ENCODE results near the gene IREB2.
"Not testable (repeated sequence)": the region's sequence is repeated elsewhere in the genome, so short reads cannot be mapped to it uniquely, and the experiment has no call there.

Gene IREB2

DNA sequence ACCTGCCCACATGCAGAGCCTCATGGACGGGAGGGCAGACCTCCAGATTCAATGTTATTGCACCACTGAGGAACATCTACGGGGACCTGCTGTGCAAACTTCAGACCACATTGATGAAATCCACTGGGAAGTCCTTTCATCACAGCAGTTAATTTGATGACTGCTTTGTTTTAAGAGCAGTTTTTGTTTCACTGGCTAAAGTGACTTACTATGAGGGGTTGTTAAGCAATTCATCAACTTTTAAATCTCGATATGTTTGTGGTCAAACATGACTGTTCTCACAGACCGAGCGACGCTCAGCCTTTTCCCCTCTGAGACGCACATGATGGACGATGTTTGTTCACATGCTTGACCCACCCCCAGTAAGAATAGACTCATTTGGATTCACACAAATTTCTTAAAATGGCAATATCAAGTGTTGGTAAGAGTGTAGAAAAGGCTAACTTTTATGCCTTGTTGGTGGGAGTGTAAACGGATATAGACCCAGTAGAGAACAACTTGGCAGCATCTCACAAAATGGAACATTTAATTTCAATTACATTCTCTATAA lies 35.9 kb upstream of the IREB2 start:
- no peaks in the 10 kb centered on the region for H3K9me3 ChIP-seq (ENCODE audit: severe bottlenecking)
- no peak overlapping the region for H3K27ac ChIP-seq

DNA sequence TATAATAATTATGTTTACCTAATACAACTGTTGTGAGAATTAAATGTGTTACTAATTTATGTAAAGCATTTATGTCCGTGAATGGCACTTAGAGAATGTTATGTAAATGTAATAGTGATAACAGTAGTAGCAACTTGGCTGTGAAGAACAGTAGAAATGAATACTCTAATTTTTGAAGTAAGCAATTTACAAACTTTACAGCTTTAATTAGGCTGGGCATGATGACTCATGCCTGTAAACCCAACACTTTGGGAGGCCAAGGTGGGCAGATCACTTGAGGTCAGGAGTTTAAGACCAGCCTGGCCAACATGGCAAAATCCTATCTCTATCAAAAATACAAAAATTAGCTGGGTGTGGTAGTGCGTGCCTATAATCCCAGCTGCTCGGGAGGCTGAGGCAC lies 33.9 kb upstream of the IREB2 start:
- TF ChIP-seq, protein P1, sequence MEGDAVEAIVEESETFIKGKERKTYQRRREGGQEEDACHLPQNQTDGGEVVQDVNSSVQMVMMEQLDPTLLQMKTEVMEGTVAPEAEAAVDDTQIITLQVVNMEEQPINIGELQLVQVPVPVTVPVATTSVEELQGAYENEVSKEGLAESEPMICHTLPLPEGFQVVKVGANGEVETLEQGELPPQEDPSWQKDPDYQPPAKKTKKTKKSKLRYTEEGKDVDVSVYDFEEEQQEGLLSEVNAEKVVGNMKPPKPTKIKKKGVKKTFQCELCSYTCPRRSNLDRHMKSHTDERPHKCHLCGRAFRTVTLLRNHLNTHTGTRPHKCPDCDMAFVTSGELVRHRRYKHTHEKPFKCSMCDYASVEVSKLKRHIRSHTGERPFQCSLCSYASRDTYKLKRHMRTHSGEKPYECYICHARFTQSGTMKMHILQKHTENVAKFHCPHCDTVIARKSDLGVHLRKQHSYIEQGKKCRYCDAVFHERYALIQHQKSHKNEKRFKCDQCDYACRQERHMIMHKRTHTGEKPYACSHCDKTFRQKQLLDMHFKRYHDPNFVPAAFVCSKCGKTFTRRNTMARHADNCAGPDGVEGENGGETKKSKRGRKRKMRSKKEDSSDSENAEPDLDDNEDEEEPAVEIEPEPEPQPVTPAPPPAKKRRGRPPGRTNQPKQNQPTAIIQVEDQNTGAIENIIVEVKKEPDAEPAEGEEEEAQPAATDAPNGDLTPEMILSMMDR (IDR thresholded peaks at IDR 0.05; ENCODE audit: low read depth, low read length): no peak
- no peak overlapping the region for H3K27ac ChIP-seq
- H3K4me3 ChIP-seq (ENCODE audit: low read depth, low read length): no peak overlapping the region
- no peaks in the 10 kb centered on the region for H3K9me3 ChIP-seq (ENCODE audit: severe bottlenecking)
- no peaks in the 10 kb centered on the region for H3K36me3 ChIP-seq
- H3K27me3 ChIP-seq (ENCODE audit: insufficient read depth, low read depth, severe bottlenecking): no peaks in the 10 kb centered on the region
- DNase-seq: no peak

More for the DNA sequence above, 35.9 kb upstream of the IREB2 start:
- Histone ChIP-seq H3K4me3 (ENCODE audit: low read depth, low read length) (no peak overlapping the region), H3K36me3 (no peaks in the 10 kb centered on the region), H3K27me3 (ENCODE audit: insufficient read depth, low read depth, severe bottlenecking) (no peaks in the 10 kb centered on the region)
- DNase-seq: no peak
- TF ChIP-seq, protein P1 (IDR thresholded peaks at IDR 0.05; ENCODE audit: low read depth, low read length): no peak

DNA sequence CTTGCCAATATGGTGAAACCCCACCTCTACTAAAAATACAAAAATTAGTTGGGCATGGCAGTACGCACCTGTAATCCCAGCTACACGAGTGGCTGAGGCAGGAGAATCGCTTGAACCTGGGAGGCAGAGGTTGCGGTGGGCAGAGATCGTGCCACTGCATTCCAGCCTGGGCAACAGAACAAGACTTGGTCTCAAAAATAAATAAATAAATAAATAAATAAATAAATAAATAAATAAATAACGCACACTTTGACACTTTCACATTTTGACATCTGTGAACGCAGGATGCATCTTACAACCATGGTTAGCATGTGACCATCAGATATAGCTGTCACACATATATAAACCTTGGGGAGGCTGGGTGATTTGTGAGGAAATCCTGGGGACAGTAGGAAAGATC lies 33.2 kb upstream of the IREB2 start:
- not testable (repeated sequence) for H3K4me3 ChIP-seq (ENCODE audit: low read depth, low read length); DNase-seq; H3K9me3 ChIP-seq (ENCODE audit: severe bottlenecking); H3K27me3 ChIP-seq (ENCODE audit: insufficient read depth, low read depth, severe bottlenecking); H3K36me3 ChIP-seq; H3K27ac ChIP-seq

DNA sequence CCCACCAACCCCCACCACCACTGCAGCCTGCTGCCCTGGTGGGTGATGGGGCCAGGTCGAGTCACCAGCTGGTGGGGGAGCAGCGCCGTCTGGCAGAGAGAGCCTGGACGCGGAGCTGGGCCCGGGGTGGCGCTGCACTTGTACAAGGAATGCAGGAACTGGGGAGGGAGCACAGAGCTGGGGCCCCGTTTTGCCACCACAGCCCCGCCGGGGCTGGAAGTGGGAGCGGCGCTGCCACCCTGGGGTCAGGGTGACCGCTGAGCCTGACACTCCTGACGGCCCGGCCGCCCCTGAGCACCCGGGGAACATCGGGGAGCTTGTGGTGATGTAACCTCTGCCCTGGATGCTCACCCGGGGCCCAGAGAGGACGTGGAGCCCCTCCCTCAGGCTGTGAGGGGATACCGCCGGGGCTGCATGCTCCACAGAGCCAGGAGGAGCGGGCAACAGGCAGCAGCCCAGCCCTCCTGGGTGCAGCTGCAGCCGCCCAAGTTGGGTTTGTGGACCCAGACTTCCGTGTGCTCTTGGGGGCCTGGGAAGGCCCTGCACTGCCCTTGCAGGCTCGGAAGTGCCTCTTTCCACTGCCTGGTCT lies 32.6 kb upstream of the IREB2 start:
- Histone ChIP-seq H3K27ac (no peak overlapping the region), H3K9me3 (ENCODE audit: severe bottlenecking) (no peaks in the 10 kb centered on the region), H3K4me3 (ENCODE audit: low read depth, low read length) (no peak overlapping the region), H3K27me3 (ENCODE audit: insufficient read depth, low read depth, severe bottlenecking) (no peaks in the 10 kb centered on the region), H3K36me3 (no peaks in the 10 kb centered on the region)
- TF ChIP-seq, protein P1 (IDR thresholded peaks at IDR 0.05; ENCODE audit: low read depth, low read length): no peak
- no peak for DNase-seq

DNA sequence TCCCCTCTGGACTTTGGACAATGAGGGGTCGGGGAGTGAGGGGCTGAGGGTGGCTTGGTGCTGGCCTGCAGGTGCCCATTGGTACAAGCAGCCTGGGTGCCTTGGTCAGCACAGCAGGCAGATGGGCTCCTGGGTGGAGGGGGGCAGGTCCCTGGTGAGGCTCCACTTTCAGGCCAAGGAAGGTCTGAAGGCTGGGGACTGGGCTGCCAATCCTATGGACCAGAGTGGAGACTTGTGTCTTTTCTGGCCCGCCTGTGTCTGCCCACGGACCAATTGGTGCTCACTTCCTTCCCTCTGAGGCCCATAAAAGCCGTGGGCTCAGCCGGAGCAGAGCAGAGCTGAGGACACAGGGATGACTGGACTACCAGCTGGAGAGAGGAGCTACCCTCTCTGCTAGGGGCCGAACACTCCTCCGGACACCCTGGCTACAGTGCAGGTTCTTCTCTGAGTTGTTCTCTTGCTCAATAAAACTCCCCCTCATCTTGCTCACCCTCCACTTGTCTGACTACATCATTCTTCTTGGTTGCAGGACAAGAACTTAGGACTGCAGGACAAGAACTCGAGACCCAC lies 31.9 kb upstream of the IREB2 start:
- DNase-seq: no peak
- H3K27ac ChIP-seq: no peak overlapping the region
- H3K4me3 ChIP-seq (ENCODE audit: low read depth, low read length): no peak overlapping the region
- TF ChIP-seq, protein P1 (IDR thresholded peaks at IDR 0.05; ENCODE audit: low read depth, low read length): no peak
- H3K36me3 ChIP-seq: no peaks in the 10 kb centered on the region
- H3K9me3 ChIP-seq (ENCODE audit: severe bottlenecking): no peaks in the 10 kb centered on the region
- H3K27me3 ChIP-seq (ENCODE audit: insufficient read depth, low read depth, severe bottlenecking): no peaks in the 10 kb centered on the region

DNA sequence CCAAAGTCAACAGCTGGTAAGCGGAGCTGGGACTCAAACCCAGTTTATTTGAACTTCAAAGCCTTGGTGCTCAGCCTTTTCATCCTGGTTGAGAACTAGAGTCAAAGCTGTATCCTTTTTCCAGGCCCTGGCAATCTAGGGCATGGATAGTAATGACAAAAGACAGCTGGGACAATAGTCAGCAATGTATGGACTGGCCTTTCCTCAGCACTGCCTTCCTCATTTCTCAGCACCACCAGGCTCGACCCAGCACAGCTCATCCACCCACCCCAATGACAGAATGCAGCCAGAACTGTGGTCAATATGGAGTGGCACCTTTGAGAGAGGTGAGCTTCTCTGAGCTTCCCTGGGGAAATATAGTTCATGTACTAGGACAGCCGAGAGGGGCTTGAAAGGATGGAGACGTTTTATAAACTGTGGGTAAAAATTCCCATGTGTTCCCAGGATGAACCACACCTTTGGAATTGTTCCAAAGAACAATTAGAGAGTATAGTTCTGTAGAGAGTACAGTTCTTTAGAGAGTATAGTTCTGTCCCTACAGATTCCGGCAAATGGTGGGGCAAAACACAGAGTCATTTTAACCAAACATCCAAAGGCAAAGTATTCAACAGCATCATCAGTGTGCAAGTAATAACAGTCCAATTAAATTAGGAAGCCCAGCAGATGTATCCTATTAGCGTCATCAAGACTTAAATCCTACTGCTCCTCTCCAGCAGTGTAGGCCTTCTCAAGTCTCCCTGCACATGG lies 30.2 kb upstream of the IREB2 start:
- no peak overlapping the region for H3K27ac ChIP-seq
- no peaks in the 10 kb centered on the region for H3K27me3 ChIP-seq (ENCODE audit: insufficient read depth, low read depth, severe bottlenecking)
- no peaks in the 10 kb centered on the region for H3K36me3 ChIP-seq
- H3K9me3 ChIP-seq (ENCODE audit: severe bottlenecking): no peaks in the 10 kb centered on the region
- no peak overlapping the region for H3K4me3 ChIP-seq (ENCODE audit: low read depth, low read length)
- DNase-seq: no peak
- TF ChIP-seq, protein P1 (IDR thresholded peaks at IDR 0.05; ENCODE audit: low read depth, low read length): no peak

All from WERI-Rb-1 (cell line).